ENCODE results near the gene ADAM12. TPM values are rescaled to one million over a fixed set of nuclear protein-coding genes. Genes with fewer than 3 reads are reported as not detected.

Gene ADAM12
- total RNA-seq, 1 donor from 2014 or later, result 0.98 TPM

DNA sequence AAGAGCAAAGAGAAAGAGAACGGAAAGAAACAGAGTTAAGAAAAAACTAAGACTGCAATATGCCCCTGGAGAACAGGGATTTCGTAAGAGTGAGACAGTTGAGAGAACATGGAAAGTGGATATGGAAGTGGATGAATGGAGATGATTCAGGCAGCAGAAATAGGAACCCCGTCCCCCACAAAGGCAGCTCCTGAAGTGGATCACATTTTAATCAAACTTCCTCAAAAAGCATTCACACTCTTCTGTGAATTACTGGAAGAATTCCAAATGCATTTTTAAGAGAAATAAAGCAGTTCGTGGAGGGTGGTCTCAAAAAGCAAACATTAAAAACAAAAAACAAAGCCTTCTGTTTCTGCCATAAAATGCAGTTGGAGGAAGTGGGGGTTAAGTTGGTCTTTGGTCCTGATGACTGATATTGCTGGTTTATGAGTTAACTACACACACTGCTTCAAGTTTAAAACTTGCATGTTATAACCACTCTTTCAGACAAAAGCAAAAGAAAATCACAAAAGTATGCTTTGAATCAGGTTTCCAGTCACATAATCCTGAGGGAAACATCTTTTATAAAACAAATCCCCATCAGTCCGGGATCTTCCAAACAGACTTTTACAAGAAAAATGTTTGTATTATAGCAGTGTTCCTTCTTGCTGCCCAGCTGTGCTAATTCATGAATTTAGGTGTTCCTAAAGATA is 277.6 kb downstream of the ADAM12 start:
- no peak overlapping the region for H3K27ac ChIP-seq
- peak; percentile 73 for ATAC-seq
- no peak for DNase-seq
- H3K4me3 ChIP-seq, result no peak overlapping the region
- H3K27me3 ChIP-seq, result no peaks in the 10 kb centered on the region
- H3K36me3 ChIP-seq, result no peaks in the 10 kb centered on the region
- TF ChIP-seq, protein P1, sequence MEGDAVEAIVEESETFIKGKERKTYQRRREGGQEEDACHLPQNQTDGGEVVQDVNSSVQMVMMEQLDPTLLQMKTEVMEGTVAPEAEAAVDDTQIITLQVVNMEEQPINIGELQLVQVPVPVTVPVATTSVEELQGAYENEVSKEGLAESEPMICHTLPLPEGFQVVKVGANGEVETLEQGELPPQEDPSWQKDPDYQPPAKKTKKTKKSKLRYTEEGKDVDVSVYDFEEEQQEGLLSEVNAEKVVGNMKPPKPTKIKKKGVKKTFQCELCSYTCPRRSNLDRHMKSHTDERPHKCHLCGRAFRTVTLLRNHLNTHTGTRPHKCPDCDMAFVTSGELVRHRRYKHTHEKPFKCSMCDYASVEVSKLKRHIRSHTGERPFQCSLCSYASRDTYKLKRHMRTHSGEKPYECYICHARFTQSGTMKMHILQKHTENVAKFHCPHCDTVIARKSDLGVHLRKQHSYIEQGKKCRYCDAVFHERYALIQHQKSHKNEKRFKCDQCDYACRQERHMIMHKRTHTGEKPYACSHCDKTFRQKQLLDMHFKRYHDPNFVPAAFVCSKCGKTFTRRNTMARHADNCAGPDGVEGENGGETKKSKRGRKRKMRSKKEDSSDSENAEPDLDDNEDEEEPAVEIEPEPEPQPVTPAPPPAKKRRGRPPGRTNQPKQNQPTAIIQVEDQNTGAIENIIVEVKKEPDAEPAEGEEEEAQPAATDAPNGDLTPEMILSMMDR (IDR thresholded peaks at IDR 0.05), result no peak
- intact Hi-C loops (cut with DNase I), result no loop called here
- no peaks in the 10 kb centered on the region for H3K4me1 ChIP-seq
- H3K9me3 ChIP-seq, result no peaks in the 10 kb centered on the region

DNA sequence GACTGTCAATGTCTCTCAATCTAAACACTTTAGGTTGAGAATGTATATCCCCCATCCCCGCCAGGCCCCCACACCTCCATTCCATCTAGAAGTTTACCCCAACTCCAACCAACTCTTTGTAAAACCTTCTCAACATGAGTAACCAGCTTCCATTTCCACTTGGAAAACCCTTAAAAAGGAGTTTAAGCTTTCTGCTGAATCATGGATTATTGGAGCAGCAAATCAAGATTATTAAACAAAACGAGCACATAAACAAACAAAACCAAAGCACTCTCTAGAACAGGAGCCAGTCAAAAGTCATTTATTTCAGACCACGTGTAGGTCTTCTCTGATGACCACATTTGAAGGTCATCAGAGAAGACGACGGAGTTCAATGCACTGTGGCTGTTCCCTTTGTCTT is 278.4 kb downstream of the ADAM12 start:
- TF ChIP-seq, protein P1 (IDR thresholded peaks at IDR 0.05), result no peak
- no peak for DNase-seq

DNA sequence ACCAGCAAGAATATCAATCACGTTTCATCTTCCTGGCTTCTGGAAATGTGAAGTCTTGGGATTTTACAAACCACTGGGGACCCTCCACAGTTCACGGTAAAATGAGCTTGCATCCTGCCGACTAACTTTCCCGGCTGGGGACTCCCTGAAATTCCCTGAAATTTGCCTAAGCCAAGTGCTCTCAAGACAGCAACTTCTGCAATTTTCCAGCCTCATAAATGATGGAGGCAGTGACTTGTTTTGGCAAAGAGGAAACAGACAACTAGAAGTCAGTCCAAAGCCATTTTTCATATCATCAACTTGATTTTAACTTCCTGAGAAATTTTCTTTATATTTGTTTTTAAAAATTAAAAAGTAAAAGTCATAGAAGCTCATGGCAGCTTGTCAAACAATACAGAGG is 279.6 kb downstream of the ADAM12 start:
- Histone ChIP-seq H3K4me1 (no peaks in the 10 kb centered on the region), H3K4me3 (no peak overlapping the region), H3K9me3 (no peaks in the 10 kb centered on the region), H3K36me3 (no peaks in the 10 kb centered on the region), H3K27me3 (no peaks in the 10 kb centered on the region), H3K27ac (no peak overlapping the region)
- ATAC-seq, result no peak
- TF ChIP-seq, protein P1 (IDR thresholded peaks at IDR 0.05), result no peak
- intact Hi-C loops (cut with DNase I), result no loop called here
- DNase-seq, result no peak

More for the DNA sequence above, 278.4 kb downstream of the ADAM12 start:
- H3K27me3 ChIP-seq, result no peaks in the 10 kb centered on the region
- H3K27ac ChIP-seq, result no peak overlapping the region
- H3K36me3 ChIP-seq, result no peaks in the 10 kb centered on the region
- intact Hi-C loops (cut with DNase I), result no loop called here
- no peak overlapping the region for H3K4me3 ChIP-seq
- H3K9me3 ChIP-seq, result no peaks in the 10 kb centered on the region
- no peak for ATAC-seq
- no peaks in the 10 kb centered on the region for H3K4me1 ChIP-seq

DNA sequence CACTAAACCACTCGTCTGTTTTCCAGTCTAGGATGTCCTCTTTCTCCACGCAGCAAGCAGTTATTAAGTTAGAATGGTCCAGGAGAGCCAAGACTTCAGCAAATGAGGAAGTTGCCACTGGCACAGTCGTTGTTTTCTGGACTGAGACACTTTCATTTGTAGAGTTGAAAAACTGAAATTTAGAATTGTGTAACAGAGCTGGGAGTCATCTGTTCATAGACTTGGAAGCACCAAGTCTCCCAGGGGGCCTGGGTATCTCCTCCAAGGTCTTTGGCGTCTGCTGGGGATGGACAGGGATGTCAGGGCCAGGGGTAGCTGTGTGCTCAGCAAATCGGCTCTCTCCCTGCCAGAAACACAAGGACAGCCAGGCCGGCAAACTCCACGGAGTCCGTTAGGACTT is 283.5 kb downstream of the ADAM12 start:
- H3K4me1 ChIP-seq, result no peaks in the 10 kb centered on the region
- ATAC-seq (peak; percentile 39), DNase-seq (no peak)
- H3K27me3 ChIP-seq, result no peaks in the 10 kb centered on the region
- TF ChIP-seq, protein P1 (IDR thresholded peaks at IDR 0.05), result no peak
- H3K4me3 ChIP-seq, result no peak overlapping the region
- H3K36me3 ChIP-seq, result no peaks in the 10 kb centered on the region
- no peaks in the 10 kb centered on the region for H3K9me3 ChIP-seq
- intact Hi-C loops (cut with DNase I), result no loop called here
- H3K27ac ChIP-seq, result no peak overlapping the region

- ATAC-seq, result no peak
- intact Hi-C loops (cut with DNase I), result no loop called here
- no peak overlapping the region for H3K27ac ChIP-seq
These were observed 285.6 kb downstream of the ADAM12 start for GRCh38 chr10:126102636-126103035.

More at GRCh38 chr10:126102636-126103035, 285.6 kb downstream of the ADAM12 start:
- H3K9me3 ChIP-seq, result no peaks in the 10 kb centered on the region
- no peaks in the 10 kb centered on the region for H3K4me1 ChIP-seq
- DNase-seq, result no peak
- no peaks in the 10 kb centered on the region for H3K27me3 ChIP-seq
- H3K4me3 ChIP-seq, result no peak overlapping the region
- H3K36me3 ChIP-seq, result no peaks in the 10 kb centered on the region
- TF ChIP-seq, protein P1 (IDR thresholded peaks at IDR 0.05), result no peak

All from upper lobe of right lung (tissue), 1 donor.